Sigmoid colon (tissue), 4 donors: ENCODE measurements around the gene HEATR3.

ENCODE experiments used
- POLR2A ChIP-seq, 2 donors: fragments of 450-650 bp; IDR thresholded peaks; one replicate each; pipeline ENCODE4 v1.6.1; 2016; ENCODE audit warnings: antibody characterized with exemption in 2 of 2, mild to moderate bottlenecking in 2 of 2, moderate library complexity in 2 of 2
- POLR2AphosphoS5 ChIP-seq, 4 donors: sonication (generic); formaldehyde crosslinking; IDR thresholded peaks; one replicate each; pipeline ENCODE4 v1.6.1; 2017; ENCODE audit warnings: antibody characterized with exemption in 4 of 4
- TF ChIP-seq, protein P1 (sequence below), 4 experiments: fragments of 450-650 bp in 3 of 4; fragments of 200-600 bp in 1 of 4; IDR thresholded peaks; one replicate each; pipeline ENCODE4 v1.5.1; 2016 to 2019; ENCODE audit warnings: antibody characterized with exemption in 4 of 4, mild to moderate bottlenecking in 3 of 4, moderate library complexity in 2 of 4

DNA sequence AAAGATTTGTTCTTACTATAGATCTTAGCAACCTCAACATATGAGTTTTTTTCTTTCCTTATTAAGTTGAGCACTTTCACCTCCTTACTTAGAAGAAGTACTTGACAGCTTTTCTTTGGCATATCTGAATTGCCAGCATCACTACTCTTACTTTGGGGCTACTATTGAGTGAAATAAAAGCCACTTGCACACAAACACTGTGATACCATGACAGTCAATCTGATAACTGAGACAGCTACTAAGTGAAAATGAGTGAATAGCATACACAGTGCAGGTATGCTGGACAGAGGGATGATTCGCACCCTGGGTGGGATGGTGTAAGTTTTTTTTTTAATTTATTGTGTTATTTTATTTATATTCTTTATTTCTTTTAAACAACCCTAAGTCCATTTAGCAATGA lies 73.8 kb downstream of the HEATR3 start:
- TF ChIP-seq POLR2A (IDR thresholded peaks at IDR 0.05): no peak
- TF ChIP-seq, protein P1, sequence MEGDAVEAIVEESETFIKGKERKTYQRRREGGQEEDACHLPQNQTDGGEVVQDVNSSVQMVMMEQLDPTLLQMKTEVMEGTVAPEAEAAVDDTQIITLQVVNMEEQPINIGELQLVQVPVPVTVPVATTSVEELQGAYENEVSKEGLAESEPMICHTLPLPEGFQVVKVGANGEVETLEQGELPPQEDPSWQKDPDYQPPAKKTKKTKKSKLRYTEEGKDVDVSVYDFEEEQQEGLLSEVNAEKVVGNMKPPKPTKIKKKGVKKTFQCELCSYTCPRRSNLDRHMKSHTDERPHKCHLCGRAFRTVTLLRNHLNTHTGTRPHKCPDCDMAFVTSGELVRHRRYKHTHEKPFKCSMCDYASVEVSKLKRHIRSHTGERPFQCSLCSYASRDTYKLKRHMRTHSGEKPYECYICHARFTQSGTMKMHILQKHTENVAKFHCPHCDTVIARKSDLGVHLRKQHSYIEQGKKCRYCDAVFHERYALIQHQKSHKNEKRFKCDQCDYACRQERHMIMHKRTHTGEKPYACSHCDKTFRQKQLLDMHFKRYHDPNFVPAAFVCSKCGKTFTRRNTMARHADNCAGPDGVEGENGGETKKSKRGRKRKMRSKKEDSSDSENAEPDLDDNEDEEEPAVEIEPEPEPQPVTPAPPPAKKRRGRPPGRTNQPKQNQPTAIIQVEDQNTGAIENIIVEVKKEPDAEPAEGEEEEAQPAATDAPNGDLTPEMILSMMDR (IDR thresholded peaks at IDR 0.05): no peak
- no peak for TF ChIP-seq POLR2AphosphoS5 (IDR thresholded peaks at IDR 0.05)
